Brain microvascular endothelial cell (primary cell): ENCODE data around the gene FADS2.

Source experiments
- DNase-seq: peaks from one replicate; pipeline ENCODE4 v3.0.0-alpha.2; 2020
- H3K27ac ChIP-seq: fragments of 250-450 bp; sonication (Bioruptor Pico); 2 replicates; pipeline ENCODE4 v1.5.1; 2020; ENCODE audit warnings: mild to moderate bottlenecking, moderate library complexity
- H3K27me3 ChIP-seq: fragments of 250-450 bp; sonication (Bioruptor Pico); replicated peaks from 2 replicates; pipeline ENCODE4 v1.5.1; 2020; ENCODE audit warnings: mild to moderate bottlenecking
- H3K36me3 ChIP-seq: fragments of 250-450 bp; sonication (Bioruptor Pico); replicated peaks from 2 replicates; pipeline ENCODE4 v1.5.1; 2020; ENCODE audit warnings: mild to moderate bottlenecking
- H3K4me3 ChIP-seq: 2 replicates; pipeline ENCODE4 v1.5.1; 2011; ENCODE audit warnings: low read depth, mild to moderate bottlenecking, control low read depth, low read length, moderate library complexity
- CTCF ChIP-seq: IDR thresholded peaks from 2 replicates; pipeline ENCODE4 v1.5.1; 2011; ENCODE audit warnings: low read depth, mild to moderate bottlenecking, moderate library complexity, low read length, control low read depth, inconsistent platforms; ENCODE audit errors: missing control alignments
- in situ Hi-C: cut with HindIII; loops from 2 replicates; pipeline ENCODE4 v1.10.0; 2017; ENCODE audit warnings: low sequenced_read_pairs, low pct_ligation_motif_present

The FADS2 gene

GRCh38 chr11:61793829-61794204, 34.3 kb upstream of the FADS2 start:
- TF ChIP-seq CTCF = no peak
- Histone ChIP-seq H3K4me3 (peak overlapping the region; percentile 86), H3K36me3 (peaks cover 15% of the 10 kb centered on the region), H3K27ac (no peak overlapping the region), H3K27me3 (no peaks in the 10 kb centered on the region)
- DNase-seq = no peak
- in situ Hi-C loops = no loop called here

- no peaks in the 10 kb centered on the region for H3K27me3 ChIP-seq
- in situ Hi-C loops = no loop called here
- TF ChIP-seq CTCF = no peak
- H3K36me3 ChIP-seq = peaks cover 7% of the 10 kb centered on the region
- H3K27ac ChIP-seq = no peak overlapping the region
- DNase-seq = no peak
- H3K4me3 ChIP-seq = no peak overlapping the region
These were observed 33.5 kb upstream of the FADS2 start for GRCh38 chr11:61794579-61794978.

GRCh38 chr11:61795459-61795858, 32.6 kb upstream of the FADS2 start:
- H3K27me3 ChIP-seq = no peaks in the 10 kb centered on the region
- no peak overlapping the region for H3K27ac ChIP-seq
- in situ Hi-C loops = no loop called here
- no peaks in the 10 kb centered on the region for H3K36me3 ChIP-seq
- TF ChIP-seq CTCF = no peak
- no peak overlapping the region for H3K4me3 ChIP-seq
- no peak for DNase-seq

GRCh38 chr11:61795876-61796526, 32.1 kb upstream of the FADS2 start:
- Histone ChIP-seq H3K36me3 (no peaks in the 10 kb centered on the region), H3K27me3 (no peaks in the 10 kb centered on the region), H3K4me3 (no peak overlapping the region), H3K27ac (no peak overlapping the region)
- TF ChIP-seq CTCF = no peak
- in situ Hi-C loops = no loop called here
- DNase-seq = no peak

GRCh38 chr11:61797263-61797944, 30.7 kb upstream of the FADS2 start:
- H3K27ac ChIP-seq = no peak overlapping the region
- H3K4me3 ChIP-seq = no peak overlapping the region
- peak; percentile 82 for DNase-seq
- TF ChIP-seq CTCF = peak; percentile 83
- H3K27me3 ChIP-seq = no peaks in the 10 kb centered on the region
- in situ Hi-C loops = no loop called here
- peaks cover 9% of the 10 kb centered on the region for H3K36me3 ChIP-seq
